IPS-15b (cell line): ENCODE results near the gene AREG.

Experiments used
- H3K27me3 ChIP-seq: one replicate; pipeline ENCODE4 v1.6.1; 2013; ENCODE audit warnings: low read length; ENCODE audit not compliant: control insufficient read depth, insufficient read depth
- H3K36me3 ChIP-seq: one replicate; pipeline ENCODE4 v1.6.1; 2013; ENCODE audit warnings: low read length; ENCODE audit not compliant: control insufficient read depth, insufficient read depth
- H3K4me1 ChIP-seq: one replicate; pipeline ENCODE4 v1.6.1; 2013; ENCODE audit warnings: mild to moderate bottlenecking, low read length; ENCODE audit not compliant: control insufficient read depth, insufficient read depth
- H3K4me3 ChIP-seq: one replicate; pipeline ENCODE4 v1.5.1; 2013; ENCODE audit warnings: low read depth, low read length
- H3K9ac ChIP-seq: one replicate; pipeline ENCODE4 v1.6.1; 2013; ENCODE audit warnings: low read depth, mild to moderate bottlenecking, low read length
- H3K9me3 ChIP-seq: one replicate; pipeline ENCODE4 v1.6.1; 2013; ENCODE audit warnings: mild to moderate bottlenecking, low read length; ENCODE audit not compliant: control insufficient read depth, insufficient read depth

Gene AREG

DNA sequence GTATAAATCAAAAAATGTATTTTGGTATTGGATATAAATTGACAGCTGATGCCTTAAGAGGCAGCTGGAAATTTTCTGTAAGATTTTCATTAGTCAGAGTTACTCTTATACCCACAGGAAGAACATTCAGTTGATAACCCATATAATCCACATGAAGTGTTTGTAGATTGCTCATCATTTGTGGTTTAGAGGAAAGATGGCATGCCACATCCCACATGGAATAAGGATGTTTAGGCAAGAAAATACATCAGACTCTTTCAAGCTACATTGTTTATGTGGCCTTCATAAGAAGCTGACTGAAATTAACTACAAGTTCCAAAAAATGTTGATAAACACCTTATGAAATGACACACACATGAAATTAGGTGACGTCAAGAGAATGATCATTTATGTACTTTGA is 56.6 kb downstream of the AREG start:
- H3K36me3 ChIP-seq = no peaks in the 10 kb centered on the region
- no peak overlapping the region for H3K9ac ChIP-seq
- H3K27me3 ChIP-seq = no peaks in the 10 kb centered on the region
- no peaks in the 10 kb centered on the region for H3K9me3 ChIP-seq
- H3K4me3 ChIP-seq = no peak overlapping the region
- no peaks in the 10 kb centered on the region for H3K4me1 ChIP-seq

DNA sequence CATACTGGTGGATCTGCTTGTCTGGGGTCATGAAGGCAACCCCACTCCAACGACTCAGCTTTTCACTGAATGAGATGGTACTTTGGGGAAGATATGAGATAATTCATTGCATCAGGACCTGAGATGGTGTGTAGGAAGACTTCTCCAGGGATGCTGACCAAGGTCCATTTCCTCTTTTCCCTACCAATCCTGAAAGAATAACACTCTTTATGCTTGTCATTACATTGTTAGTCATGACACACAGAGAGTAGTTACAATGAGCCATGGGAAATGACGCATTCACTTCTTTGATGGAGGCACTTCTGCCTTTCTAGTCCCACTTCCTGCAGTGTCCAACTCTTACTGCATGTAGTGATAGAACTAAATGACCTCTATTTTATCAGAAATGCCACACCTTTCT is 58.6 kb downstream of the AREG start:
- H3K4me1 ChIP-seq = no peaks in the 10 kb centered on the region
- H3K27me3 ChIP-seq = no peaks in the 10 kb centered on the region
- H3K9ac ChIP-seq = no peak overlapping the region
- no peaks in the 10 kb centered on the region for H3K36me3 ChIP-seq
- H3K4me3 ChIP-seq = no peak overlapping the region
- H3K9me3 ChIP-seq = no peaks in the 10 kb centered on the region

GRCh38 chr4:74504212-74504611 is 59.3 kb downstream of the AREG start:
- Histone ChIP-seq H3K4me3 (no peak overlapping the region), H3K4me1 (no peaks in the 10 kb centered on the region), H3K9me3 (no peaks in the 10 kb centered on the region), H3K9ac (no peak overlapping the region), H3K36me3 (no peaks in the 10 kb centered on the region), H3K27me3 (no peaks in the 10 kb centered on the region)
